H1 (cell line): ENCODE data around the gene PLK3. TPM values are rescaled to one million over a fixed set of nuclear protein-coding genes. Genes with fewer than 3 reads are reported as not detected.

Source experiments
- CREB1 ChIP-seq: IDR thresholded peaks from 2 replicates; pipeline ENCODE4 v1.6.1; 2012; ENCODE audit warnings: inconsistent platforms
- GTF2F1 ChIP-seq: IDR thresholded peaks from 2 replicates; pipeline ENCODE4 v1.6.1; 2012; ENCODE audit warnings: low read depth, low read length, improper control_type of control experiment, borderline replicate concordance
- POLR2AphosphoS5 ChIP-seq: IDR thresholded peaks from 2 replicates; pipeline ENCODE4 v1.6.1; 2011; ENCODE audit warnings: low read depth, low read length
- RAD21 ChIP-seq, 2 experiments: IDR thresholded peaks in 1 of 2; conservative IDR thresholded peaks in 1 of 2; 2 replicates each; pipeline ENCODE4 v1.6.1; 2011; ENCODE audit warnings: low read depth in 2 of 2, low read length in 2 of 2, improper control_type of control experiment in 1 of 2, inconsistent platforms in 1 of 2, mild to moderate bottlenecking in 1 of 2, moderate library complexity in 1 of 2
- SUZ12 ChIP-seq: fragments of 200-600 bp; sonication (generic); IDR thresholded peaks from 2 replicates; pipeline ENCODE4 v1.6.1; 2012; ENCODE audit warnings: mild to moderate bottlenecking, inconsistent platforms, low read length, moderate library complexity, mixed read lengths
- TAF7 ChIP-seq: optimal IDR thresholded peaks from 2 replicates; pipeline ENCODE3; 2011; ENCODE audit warnings: low read depth, mild to moderate bottlenecking, inconsistent platforms, low read length, moderate library complexity, borderline replicate concordance
- TCF12 ChIP-seq: IDR thresholded peaks from 2 replicates; pipeline ENCODE4 v1.6.1; 2011; ENCODE audit warnings: low read depth, mild to moderate bottlenecking, low read length
- polyA plus RNA-seq, 7 experiments: library from polyadenylated mRNA; depleted of rRNA in 3 of 7; stranded (reverse) in 5 of 7; unstranded in 2 of 7; fragments of >200 nt in 5 of 7; fragments of 200-250 nt in 2 of 7; gene quantifications; 1 replicate in 5 of 7; 2 replicates in 1 of 7; 4 replicates in 1 of 7; pipeline versions ENCODE4 v1.2.1 to v1.2.3, GENCODE V29; 2011 to 2013; ENCODE audit warnings: missing spikeins in 2 of 7, mixed read lengths in 2 of 7
- total RNA-seq: library from RNA; stranded (reverse); fragmentation: NEBNext Ultra II Directional; extraction: Animal tissue kit (Norgen Biotek cat#: 25700); gene quantifications from 2 replicates; pipeline ENCODE4 v1.2.1, GENCODE V29; 2021
- TF ChIP-seq, protein P1 (sequence below): fragments of 300-600 bp; sonication (generic); IDR thresholded peaks from 2 replicates; pipeline ENCODE4 v1.7.1; 2012; ENCODE audit warnings: low read length, moderate library complexity, mild to moderate bottlenecking, inconsistent platforms; ENCODE audit not compliant: insufficient replicate concordance
- TF ChIP-seq, protein P2 (sequence below): IDR thresholded peaks from 2 replicates; pipeline ENCODE4 v1.6.1; 2011; ENCODE audit warnings: low read depth, mild to moderate bottlenecking, low read length; ENCODE audit not compliant: insufficient read depth

The PLK3 gene
- total and polyA plus RNA-seq, 2 of the 8 experiments (the other 6 are each of a cell fraction or from before 2014, with no cell fraction given): 7.9 to 12.3 TPM

DNA sequence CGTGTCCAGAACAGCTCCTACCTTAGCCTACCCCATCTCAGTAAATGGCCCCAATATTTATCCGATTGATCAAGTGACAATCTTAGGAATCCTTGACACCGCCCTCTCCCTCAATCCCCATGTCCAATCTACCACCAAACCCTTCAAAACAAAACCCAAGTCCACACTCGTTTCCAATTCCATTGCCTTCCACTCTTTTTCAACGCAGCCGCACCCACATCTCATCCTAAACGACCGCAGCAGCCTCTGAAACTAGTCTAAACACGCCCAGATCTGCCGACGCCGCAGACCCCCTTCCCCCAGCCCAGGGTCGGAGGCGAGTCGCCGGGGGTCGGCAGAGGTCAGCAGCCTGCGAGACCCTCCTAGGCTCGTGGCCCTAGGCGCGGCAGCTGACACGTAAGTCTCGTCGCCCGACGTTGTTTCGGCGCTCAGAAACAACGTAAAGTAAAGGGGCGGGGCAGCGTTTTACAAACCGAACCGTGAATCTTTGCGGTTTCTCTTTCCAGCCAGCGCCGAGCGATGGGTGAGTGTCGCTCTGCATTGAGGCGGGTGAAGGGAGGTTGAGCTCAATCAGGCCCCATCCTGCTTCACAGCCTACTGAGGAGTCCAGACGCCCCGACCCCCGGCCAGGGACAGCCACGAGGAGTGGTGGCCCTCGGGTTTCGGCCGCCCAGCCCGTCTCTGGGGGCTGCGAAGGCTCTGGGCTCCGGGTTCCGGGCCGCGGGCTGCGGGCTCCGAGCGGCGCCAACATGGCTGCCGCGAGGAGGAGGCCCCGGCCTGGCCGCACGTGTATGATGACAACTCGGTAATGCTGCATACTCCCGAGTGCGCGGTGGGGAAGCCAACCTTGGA lies 24.9 kb upstream of the PLK3 start, which contains the start of gene RPS8 (continued):
- TF ChIP-seq, protein P1, sequence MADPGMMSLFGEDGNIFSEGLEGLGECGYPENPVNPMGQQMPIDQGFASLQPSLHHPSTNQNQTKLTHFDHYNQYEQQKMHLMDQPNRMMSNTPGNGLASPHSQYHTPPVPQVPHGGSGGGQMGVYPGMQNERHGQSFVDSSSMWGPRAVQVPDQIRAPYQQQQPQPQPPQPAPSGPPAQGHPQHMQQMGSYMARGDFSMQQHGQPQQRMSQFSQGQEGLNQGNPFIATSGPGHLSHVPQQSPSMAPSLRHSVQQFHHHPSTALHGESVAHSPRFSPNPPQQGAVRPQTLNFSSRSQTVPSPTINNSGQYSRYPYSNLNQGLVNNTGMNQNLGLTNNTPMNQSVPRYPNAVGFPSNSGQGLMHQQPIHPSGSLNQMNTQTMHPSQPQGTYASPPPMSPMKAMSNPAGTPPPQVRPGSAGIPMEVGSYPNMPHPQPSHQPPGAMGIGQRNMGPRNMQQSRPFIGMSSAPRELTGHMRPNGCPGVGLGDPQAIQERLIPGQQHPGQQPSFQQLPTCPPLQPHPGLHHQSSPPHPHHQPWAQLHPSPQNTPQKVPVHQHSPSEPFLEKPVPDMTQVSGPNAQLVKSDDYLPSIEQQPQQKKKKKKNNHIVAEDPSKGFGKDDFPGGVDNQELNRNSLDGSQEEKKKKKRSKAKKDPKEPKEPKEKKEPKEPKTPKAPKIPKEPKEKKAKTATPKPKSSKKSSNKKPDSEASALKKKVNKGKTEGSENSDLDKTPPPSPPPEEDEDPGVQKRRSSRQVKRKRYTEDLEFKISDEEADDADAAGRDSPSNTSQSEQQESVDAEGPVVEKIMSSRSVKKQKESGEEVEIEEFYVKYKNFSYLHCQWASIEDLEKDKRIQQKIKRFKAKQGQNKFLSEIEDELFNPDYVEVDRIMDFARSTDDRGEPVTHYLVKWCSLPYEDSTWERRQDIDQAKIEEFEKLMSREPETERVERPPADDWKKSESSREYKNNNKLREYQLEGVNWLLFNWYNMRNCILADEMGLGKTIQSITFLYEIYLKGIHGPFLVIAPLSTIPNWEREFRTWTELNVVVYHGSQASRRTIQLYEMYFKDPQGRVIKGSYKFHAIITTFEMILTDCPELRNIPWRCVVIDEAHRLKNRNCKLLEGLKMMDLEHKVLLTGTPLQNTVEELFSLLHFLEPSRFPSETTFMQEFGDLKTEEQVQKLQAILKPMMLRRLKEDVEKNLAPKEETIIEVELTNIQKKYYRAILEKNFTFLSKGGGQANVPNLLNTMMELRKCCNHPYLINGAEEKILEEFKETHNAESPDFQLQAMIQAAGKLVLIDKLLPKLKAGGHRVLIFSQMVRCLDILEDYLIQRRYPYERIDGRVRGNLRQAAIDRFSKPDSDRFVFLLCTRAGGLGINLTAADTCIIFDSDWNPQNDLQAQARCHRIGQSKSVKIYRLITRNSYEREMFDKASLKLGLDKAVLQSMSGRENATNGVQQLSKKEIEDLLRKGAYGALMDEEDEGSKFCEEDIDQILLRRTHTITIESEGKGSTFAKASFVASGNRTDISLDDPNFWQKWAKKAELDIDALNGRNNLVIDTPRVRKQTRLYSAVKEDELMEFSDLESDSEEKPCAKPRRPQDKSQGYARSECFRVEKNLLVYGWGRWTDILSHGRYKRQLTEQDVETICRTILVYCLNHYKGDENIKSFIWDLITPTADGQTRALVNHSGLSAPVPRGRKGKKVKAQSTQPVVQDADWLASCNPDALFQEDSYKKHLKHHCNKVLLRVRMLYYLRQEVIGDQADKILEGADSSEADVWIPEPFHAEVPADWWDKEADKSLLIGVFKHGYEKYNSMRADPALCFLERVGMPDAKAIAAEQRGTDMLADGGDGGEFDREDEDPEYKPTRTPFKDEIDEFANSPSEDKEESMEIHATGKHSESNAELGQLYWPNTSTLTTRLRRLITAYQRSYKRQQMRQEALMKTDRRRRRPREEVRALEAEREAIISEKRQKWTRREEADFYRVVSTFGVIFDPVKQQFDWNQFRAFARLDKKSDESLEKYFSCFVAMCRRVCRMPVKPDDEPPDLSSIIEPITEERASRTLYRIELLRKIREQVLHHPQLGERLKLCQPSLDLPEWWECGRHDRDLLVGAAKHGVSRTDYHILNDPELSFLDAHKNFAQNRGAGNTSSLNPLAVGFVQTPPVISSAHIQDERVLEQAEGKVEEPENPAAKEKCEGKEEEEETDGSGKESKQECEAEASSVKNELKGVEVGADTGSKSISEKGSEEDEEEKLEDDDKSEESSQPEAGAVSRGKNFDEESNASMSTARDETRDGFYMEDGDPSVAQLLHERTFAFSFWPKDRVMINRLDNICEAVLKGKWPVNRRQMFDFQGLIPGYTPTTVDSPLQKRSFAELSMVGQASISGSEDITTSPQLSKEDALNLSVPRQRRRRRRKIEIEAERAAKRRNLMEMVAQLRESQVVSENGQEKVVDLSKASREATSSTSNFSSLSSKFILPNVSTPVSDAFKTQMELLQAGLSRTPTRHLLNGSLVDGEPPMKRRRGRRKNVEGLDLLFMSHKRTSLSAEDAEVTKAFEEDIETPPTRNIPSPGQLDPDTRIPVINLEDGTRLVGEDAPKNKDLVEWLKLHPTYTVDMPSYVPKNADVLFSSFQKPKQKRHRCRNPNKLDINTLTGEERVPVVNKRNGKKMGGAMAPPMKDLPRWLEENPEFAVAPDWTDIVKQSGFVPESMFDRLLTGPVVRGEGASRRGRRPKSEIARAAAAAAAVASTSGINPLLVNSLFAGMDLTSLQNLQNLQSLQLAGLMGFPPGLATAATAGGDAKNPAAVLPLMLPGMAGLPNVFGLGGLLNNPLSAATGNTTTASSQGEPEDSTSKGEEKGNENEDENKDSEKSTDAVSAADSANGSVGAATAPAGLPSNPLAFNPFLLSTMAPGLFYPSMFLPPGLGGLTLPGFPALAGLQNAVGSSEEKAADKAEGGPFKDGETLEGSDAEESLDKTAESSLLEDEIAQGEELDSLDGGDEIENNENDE: no peak
- TF ChIP-seq TAF7 (peak; percentile 98), RAD21 (IDR thresholded peaks at IDR 0.05 in 1 of 2, conservative IDR thresholded peaks at IDR 0.05 in 1 of 2; ENCODE audit: low read depth in 2 of 2, low read length in 2 of 2) (0 out of 4 replicates have a peak, but pooled peaks of 1 of the 2 experiments have one; percentile 3), POLR2AphosphoS5 (peak; percentile 97), CREB1 (peak; percentile 100), TCF12 (0 out of 2 replicates have a peak, but pooled peaks have one; percentile 56), GTF2F1 (peak; percentile 88), SUZ12 (no peak)
- TF ChIP-seq, protein P2, sequence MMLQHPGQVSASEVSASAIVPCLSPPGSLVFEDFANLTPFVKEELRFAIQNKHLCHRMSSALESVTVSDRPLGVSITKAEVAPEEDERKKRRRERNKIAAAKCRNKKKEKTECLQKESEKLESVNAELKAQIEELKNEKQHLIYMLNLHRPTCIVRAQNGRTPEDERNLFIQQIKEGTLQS: peak; percentile 94
